HG03097 (cell line): ENCODE measurements around the gene FAM124A.

ENCODE experiments used
- ATAC-seq: cut with Tn5 transposase; IDR thresholded peaks from one replicate; pipeline ENCODE4 v1.9.1; 2021; ENCODE audit not compliant: unreplicated experiment, low FRiP score

Gene FAM124A, protein sequence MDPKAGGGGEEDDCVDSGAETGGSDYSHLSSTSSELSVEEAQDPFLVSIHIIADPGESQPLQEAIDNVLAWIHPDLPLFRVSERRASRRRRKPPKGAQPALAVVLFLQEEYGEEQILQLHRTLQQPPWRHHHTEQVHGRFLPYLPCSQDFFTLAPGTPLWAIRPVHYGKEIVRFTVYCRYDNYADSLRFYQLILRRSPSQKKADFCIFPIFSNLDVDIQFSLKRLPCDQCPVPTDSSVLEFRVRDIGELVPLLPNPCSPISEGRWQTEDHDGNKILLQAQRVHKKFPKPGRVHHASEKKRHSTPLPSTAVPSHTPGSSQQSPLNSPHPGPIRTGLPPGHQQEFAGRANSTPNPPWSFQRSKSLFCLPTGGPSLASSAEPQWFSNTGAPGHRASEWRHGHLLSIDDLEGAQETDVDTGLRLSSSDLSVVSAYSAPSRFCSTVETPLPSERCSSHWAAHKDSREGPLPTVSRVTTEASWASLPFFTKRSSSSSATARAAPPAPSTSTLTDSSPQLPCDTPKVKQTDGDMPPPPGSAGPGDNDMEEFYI

DNA sequence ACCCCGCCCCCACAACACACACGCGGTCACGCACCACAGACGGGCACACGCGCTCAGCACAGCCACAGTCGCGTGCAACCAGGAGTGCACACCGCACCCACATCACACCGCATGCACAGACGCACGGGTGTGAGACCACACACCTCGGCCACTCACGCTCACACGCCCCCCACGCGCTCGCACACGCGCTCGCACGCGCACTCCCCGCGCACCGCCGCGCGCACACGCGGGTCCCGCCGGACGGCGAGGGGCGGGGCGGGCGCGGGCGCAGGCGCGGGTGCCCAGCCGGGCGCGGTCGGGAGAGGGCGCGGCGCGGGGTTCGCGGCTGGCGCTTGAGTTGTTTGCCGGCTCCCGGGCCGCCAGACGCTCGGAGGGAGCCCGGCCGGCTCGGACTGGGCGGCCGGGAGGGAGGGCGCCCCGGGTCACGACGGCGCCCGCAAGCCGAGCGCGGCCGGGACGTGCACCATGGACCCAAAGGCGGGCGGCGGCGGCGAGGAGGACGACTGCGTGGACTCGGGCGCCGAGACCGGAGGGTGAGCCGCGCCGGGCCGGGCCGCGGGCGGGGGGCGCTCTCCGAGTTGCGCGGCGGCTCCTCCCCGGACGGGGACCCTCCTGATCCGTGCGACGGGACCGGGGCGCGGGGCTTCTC, at the start of gene FAM124A:
Gene FAM124A (plus strand): TSS at position 362 of the 649 bp plus-strand sequence. CDS start 104 bp downstream, at position 466.
- peak; percentile 65 for ATAC-seq

GRCh38 chr13:51175021-51175420, 47.2 kb upstream of the FAM124A start:
- no peak for ATAC-seq

DNA sequence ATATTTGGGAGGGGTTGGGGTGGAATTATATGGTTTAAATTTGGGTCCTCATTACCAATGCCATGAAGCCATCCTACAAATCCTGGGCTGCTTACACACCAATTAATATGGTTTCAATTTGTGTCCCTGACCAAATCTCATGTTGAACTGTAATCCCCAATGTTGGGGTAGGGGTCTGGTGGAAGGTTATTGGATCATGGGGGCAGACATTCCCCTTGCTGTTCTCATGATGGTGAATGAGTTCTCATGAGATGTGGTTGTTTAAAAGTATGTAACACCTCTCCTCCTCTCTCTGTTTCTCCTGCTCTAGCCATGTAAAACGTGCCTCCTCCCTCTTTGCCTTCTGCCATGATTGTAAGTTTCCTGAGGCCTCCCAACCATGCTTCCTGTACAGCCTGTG, 46.6 kb upstream of the FAM124A start:
- no peak for ATAC-seq

GRCh38 chr13:51177188-51177587, 45.0 kb upstream of the FAM124A start:
- no peak for ATAC-seq

GRCh38 chr13:51178456-51179074, 43.6 kb upstream of the FAM124A start:
- no peak for ATAC-seq

DNA sequence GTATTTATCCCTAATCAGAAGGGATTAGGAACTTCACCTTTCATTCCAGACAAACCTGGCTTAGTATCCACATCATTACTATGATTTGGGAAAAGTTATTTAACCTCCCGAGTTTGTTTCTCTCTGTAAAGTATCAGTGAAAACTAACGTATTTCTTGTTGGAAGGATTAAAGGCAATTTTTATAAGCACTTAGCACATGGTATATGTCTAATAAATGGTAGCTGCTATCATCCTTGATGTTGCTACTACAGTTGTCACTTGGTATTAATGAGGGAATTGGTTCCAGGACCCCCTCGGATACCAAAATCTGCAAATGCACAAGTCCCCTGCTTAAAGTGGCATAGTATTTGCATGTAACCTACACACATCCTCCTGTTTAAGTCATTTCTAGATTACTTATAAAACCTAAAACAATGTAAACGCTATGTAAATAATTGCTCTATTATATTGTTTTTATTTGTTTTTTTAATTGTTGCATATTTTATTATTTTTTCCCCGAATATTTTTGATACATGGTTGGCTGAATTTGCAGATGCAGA, 42.7 kb upstream of the FAM124A start:
- no peak for ATAC-seq

DNA sequence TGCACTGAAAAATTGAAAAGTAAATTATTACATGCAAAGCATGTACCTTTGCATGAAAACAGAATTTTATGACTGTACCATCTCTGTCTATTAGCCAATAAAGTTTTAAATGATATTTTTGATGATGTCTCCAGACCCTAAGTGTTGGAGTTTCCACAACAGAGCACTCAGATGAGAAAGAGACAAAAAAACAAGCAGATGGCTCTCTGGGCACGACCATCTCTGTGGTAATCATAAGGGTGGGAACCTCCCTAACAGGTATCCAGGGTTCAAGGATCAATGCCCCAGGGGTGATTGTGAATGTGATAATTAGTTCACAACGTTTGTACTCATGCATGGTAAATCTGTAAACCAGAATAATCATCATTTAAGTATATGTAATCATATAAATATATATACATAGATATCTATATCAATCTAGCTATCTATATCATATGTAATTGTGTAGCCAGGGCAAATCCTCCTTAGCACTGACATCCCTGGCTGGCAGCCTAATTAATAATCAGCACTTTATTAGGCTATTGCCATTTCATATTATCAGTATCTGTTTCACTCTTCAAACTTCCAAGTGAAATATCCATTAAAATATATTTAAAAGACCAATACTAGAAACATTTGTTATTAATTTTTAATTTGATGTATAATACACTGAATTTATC, 41.2 kb upstream of the FAM124A start:
- ATAC-seq: no peak

- ATAC-seq: no peak
These were observed 40.3 kb upstream of the FAM124A start for GRCh38 chr13:51181786-51182383.

GRCh38 chr13:51191743-51192142, 30.5 kb upstream of the FAM124A start:
- no peak for ATAC-seq

DNA sequence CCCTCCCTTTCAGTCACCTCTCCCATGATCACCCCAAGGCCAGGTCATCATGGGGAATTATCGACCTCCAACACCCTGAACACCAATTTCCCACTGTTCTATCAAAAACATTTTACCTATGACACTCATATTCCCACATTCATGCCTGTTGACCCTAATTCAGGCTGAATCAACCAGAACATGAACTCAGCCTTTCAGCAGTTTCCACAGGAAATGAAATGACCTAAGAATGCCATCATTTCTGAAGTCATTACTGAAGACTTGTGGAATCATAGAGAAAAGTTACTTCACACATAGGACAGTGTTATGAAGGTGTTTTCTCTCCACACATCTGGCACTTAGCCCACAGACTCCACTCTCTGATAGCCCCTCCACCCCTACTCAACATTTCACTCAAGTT, 29.9 kb upstream of the FAM124A start:
- no peak for ATAC-seq

DNA sequence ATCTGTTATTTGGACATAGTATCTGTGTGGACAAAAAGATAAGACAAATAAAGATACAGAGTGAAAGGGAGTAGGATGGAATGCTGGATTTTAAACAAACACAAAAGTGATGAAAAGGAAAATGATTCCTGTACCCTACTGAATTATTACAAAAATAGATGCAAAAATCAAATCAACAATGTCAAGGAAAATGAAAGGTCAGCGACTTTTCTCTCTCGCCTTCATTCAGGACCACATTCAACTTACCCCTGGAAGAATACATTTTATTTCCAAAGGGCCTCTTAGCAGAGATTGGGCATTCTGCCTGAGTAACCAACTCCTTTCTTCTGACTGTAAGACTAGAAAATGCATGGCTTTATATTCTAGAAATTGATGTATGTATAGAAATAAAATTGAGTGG, 28.8 kb upstream of the FAM124A start:
- no peak for ATAC-seq

GRCh38 chr13:51194942-51195341, 27.3 kb upstream of the FAM124A start:
- no peak for ATAC-seq

- ATAC-seq: no peak
These were observed 20.3 kb upstream of the FAM124A start for GRCh38 chr13:51201886-51202285.

- no peak for ATAC-seq
These were observed 19.6 kb upstream of the FAM124A start for GRCh38 chr13:51202477-51203046.

GRCh38 chr13:51206584-51206983, 15.6 kb upstream of the FAM124A start:
- ATAC-seq: no peak

DNA sequence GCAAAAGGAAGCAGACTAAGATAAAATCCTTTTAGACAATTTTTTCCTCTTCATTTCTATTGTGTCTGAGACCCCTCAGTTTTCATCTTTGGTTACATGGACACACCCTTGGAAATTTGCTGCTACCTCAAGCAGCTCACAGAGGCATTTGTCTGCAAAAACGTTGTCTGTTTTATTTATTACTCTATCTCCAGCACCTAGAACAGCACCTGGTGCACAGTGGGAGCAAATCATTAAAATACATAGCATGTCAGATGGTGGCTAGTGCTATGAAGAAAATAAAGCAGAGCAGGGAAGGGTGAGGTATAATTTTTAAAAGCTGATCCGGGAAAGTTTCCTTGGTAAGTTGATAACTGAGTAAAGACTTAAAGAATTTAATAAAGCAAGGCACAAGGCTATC, 14.3 kb upstream of the FAM124A start:
- ATAC-seq: no peak

GRCh38 chr13:51208716-51209115, 13.5 kb upstream of the FAM124A start:
- ATAC-seq: no peak

DNA sequence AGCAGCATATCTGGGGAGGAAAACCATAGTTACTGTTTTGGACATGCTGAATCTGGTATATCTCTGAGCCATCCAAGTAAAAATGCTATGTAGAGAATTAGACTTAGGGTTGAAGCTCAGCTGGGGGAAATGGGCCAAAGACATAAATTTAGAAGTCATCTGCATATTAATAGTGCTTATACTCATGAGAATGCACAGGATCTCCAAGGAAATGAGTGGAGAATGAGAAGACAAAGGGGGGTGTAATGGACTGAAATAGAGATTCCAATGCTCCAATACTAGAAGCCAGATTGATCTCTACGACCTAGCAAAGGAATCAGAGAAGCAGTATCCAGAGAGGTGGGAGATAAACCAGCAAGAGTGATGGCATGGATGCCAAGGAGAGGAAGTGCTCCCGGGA, 10.3 kb upstream of the FAM124A start:
- no peak for ATAC-seq

DNA sequence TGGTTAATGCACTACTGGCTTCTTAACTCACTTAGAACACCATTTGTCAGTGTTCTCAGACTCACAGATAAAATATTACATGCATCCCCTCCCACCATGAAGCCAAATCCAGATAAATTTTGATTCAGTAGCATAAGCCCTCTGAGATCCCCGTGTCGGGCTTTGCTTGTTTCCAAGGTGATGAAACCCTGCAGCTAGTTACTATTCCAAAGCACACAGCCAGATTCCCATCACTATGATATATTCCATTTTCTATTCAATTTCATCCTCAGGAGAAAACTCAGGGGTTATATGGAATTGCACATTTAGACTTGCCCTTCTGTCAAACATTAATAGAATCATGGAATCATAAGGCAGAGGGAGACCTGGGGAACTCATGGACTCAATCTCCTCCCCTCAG, 9.4 kb upstream of the FAM124A start:
- ATAC-seq: no peak

DNA sequence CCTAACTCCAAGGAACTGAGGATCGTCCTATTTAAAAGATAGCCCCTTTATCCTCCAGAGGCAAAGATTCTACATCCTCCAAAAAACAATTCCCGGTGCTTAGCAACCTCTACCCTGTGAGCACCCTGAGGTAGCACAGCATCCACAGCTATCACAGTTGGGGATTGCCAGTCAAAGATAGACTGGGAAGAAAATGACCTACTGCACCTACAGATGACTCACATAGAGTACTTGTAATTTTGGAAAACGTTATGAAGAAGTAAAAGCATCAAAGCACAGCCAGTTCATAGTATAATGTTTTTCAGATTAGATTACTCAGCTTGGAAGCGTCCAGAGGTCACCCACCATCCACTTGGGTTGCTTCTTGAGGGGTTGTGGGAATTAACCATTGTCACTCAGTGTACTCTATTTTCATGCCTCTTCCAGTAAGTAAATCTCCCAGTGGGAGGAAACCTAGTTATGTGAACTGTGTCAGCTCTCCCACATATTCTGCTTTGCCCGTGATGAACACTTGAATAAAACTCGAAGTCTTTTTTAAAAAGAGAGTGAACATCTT, 8.9 kb upstream of the FAM124A start:
- ATAC-seq: no peak
